ENCODE data around the gene DNAJC16. TPM values are rescaled to one million over a fixed set of nuclear protein-coding genes. Genes with fewer than 3 reads are reported as not detected.

DNAJC16 gene
- total and polyA plus RNA-seq, 2 of the 13 experiments (the other 11 are each of a cell fraction or from before 2014, with no cell fraction given) = 11.4 to 15.4 TPM

- H3K27me3 ChIP-seq (ENCODE audit: control insufficient read depth in 1 of 2, insufficient read depth in 2 of 2, low read length in 2 of 2) = no peaks in the 10 kb centered on the region
- FAIRE-seq (no peak), ATAC-seq (no peak), DNase-seq (ENCODE audit: low spot score) (no peak)
- H3K9me3 ChIP-seq (ENCODE audit: low read length) = no peaks in the 10 kb centered on the region
- no peaks in the 10 kb centered on the region for H3K79me2 ChIP-seq (ENCODE audit: insufficient read depth, low read length)
- intact Hi-C loops (cut with micrococcal nuclease; ENCODE audit: unreplicated experiment) (no loop called here), in situ Hi-C loops (cut with HindIII; ENCODE audit: extremely low pct_ligation_motif_present, low pct_unique_long_range_greater_than_20kb) (no loop called here)
- BruUV-seq (replicated peaks) = no TSS peak
- peaks cover 0 to 17% of the 10 kb centered on the region in 2 experiments; a peak in 1 of 5 replicates for H3K36me3 ChIP-seq (replicated peaks in 1 of 2; ENCODE audit: control insufficient read depth in 1 of 2, insufficient read depth in 2 of 2, low read length in 2 of 2)
- CTCF ChIA-PET (ENCODE audit: low intra/inter-chr PET ratio, low total read pairs) = interaction anchor here (1.1 kb wide), 1 partner anchor 177 kb away, joined by 5 read pairs; no protein-coding TSS in a partner anchor
- H3K4me2 ChIP-seq (ENCODE audit: low read depth, low read length) = no peak overlapping the region
- no peak overlapping the region for H3K27ac ChIP-seq (ENCODE audit: extremely low read length, insufficient read depth, low read length)
- H3K4me1 ChIP-seq (ENCODE audit: insufficient read depth, low read length) = peaks cover 7% of the 10 kb centered on the region; the same call in 1 of the 2 replicates
- no peak overlapping the region for H3K9ac ChIP-seq (ENCODE audit: insufficient read depth, low read depth, low read length)
- POLR2A ChIA-PET = no interaction called here
- no peak overlapping the region for H3K4me3 ChIP-seq (replicated peaks in 1 of 3; ENCODE audit: insufficient read depth in 1 of 3, low read depth in 2 of 3, low read length in 3 of 3)
- TF ChIP-seq ZNF775 (CRISPR knock-in tag; IDR thresholded peaks at IDR 0.05; ENCODE audit: borderline replicate concordance) (no peak), CBFB (CRISPR knock-in tag; IDR thresholded peaks at IDR 0.05) (no peak), ZNF776 (CRISPR knock-in tag; IDR thresholded peaks at IDR 0.05) (no peak), ISL2 (CRISPR knock-in tag; IDR thresholded peaks at IDR 0.05) (no peak), PRPF4 (IDR thresholded peaks at IDR 0.05; ENCODE audit: low read depth, low read length, poor library complexity, severe bottlenecking) (no peak), ZNF280D (CRISPR knock-in tag; IDR thresholded peaks at IDR 0.05) (no peak), DR1 (CRISPR knock-in tag; IDR thresholded peaks at IDR 0.05) (no peak), ZNF7 (CRISPR knock-in tag; IDR thresholded peaks at IDR 0.05) (no peak), ELF1 (CRISPR knock-in tag; IDR thresholded peaks at IDR 0.05) (no peak), MEF2D (CRISPR knock-in tag; IDR thresholded peaks at IDR 0.05) (no peak), FOXK2 (IDR thresholded peaks at IDR 0.05) (no peak), SRSF1 (optimal IDR thresholded peaks at IDR 0.05; ENCODE audit: low read depth, low read length) (no peak), ZNF614 (CRISPR knock-in tag; IDR thresholded peaks at IDR 0.05; ENCODE audit: borderline replicate concordance) (no peak), ZFAT (CRISPR knock-in tag; conservative IDR thresholded peaks at IDR 0.05) (no peak), ZSCAN30 (CRISPR knock-in tag; IDR thresholded peaks at IDR 0.05) (no peak)
- TF ChIP-seq, protein P1, sequence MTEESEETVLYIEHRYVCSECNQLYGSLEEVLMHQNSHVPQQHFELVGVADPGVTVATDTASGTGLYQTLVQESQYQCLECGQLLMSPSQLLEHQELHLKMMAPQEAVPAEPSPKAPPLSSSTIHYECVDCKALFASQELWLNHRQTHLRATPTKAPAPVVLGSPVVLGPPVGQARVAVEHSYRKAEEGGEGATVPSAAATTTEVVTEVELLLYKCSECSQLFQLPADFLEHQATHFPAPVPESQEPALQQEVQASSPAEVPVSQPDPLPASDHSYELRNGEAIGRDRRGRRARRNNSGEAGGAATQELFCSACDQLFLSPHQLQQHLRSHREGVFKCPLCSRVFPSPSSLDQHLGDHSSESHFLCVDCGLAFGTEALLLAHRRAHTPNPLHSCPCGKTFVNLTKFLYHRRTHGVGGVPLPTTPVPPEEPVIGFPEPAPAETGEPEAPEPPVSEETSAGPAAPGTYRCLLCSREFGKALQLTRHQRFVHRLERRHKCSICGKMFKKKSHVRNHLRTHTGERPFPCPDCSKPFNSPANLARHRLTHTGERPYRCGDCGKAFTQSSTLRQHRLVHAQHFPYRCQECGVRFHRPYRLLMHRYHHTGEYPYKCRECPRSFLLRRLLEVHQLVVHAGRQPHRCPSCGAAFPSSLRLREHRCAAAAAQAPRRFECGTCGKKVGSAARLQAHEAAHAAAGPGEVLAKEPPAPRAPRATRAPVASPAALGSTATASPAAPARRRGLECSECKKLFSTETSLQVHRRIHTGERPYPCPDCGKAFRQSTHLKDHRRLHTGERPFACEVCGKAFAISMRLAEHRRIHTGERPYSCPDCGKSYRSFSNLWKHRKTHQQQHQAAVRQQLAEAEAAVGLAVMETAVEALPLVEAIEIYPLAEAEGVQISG (CRISPR knock-in tag; IDR thresholded peaks at IDR 0.05) = no peak
- TF ChIP-seq, protein P2, sequence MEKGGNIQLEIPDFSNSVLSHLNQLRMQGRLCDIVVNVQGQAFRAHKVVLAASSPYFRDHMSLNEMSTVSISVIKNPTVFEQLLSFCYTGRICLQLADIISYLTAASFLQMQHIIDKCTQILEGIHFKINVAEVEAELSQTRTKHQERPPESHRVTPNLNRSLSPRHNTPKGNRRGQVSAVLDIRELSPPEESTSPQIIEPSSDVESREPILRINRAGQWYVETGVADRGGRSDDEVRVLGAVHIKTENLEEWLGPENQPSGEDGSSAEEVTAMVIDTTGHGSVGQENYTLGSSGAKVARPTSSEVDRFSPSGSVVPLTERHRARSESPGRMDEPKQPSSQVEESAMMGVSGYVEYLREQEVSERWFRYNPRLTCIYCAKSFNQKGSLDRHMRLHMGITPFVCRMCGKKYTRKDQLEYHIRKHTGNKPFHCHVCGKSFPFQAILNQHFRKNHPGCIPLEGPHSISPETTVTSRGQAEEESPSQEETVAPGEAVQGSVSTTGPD (CRISPR knock-in tag; IDR thresholded peaks at IDR 0.05) = no peak
- no peaks in the 10 kb centered on the region for H4K20me1 ChIP-seq (ENCODE audit: insufficient read depth, low read length)
- WGBS (ENCODE audit: low lambda C conversion rate) = 87% methylated on average over 17 of the region's 19 CpGs
- no peak overlapping the region for H2AFZ ChIP-seq (ENCODE audit: low read length)
Observed at GRCh38 chr1:15500184-15501178, 26.2 kb upstream of the DNAJC16 start.

Data from HepG2 (cell line).